Transverse colon (tissue), 3 donors: ENCODE results near the gene AIP.

Experiments
- CTCF ChIP-seq, 5 experiments: fragments of 200-600 bp in 3 of 5; fragments of 450-650 bp in 2 of 5; sonication (generic) in 3 of 5; IDR thresholded peaks; 1 replicate in 2 of 5; 2 replicates in 3 of 5; pipeline ENCODE4 v1.5.1; 2016 to 2017; ENCODE audit warnings: antibody characterized with exemption in 5 of 5, inconsistent platforms in 3 of 5, mild to moderate bottlenecking in 2 of 5, moderate library complexity in 1 of 5
- EP300 ChIP-seq: sonication (generic); formaldehyde crosslinking; IDR thresholded peaks from one replicate; pipeline ENCODE4 v1.6.1; 2017; ENCODE audit warnings: antibody characterized with exemption, low read depth
- POLR2A ChIP-seq: fragments of 450-650 bp; IDR thresholded peaks from one replicate; pipeline ENCODE4 v1.6.1; 2016; ENCODE audit warnings: antibody characterized with exemption, mild to moderate bottlenecking, moderate library complexity

GRCh38 chr11:67436459-67437081, 46.3 kb upstream of the AIP start:
- TF ChIP-seq POLR2A (no peak), CTCF (IDR thresholded peaks at IDR 0.05) (no peak), EP300 (no peak)
